Adipocyte (in vitro differentiated cells): ENCODE data around the gene BCORL1.

Source experiments
- DNase-seq: peaks from one replicate; pipeline ENCODE4 v3.0.0-alpha.2; 2015; ENCODE audit warnings: low read depth
- H3K27me3 ChIP-seq: replicated peaks from 2 replicates; pipeline ENCODE4 v1.7.0; 2013; ENCODE audit warnings: mild to moderate bottlenecking, low read length, moderate library complexity; ENCODE audit not compliant: control insufficient read depth, insufficient read depth
- H3K36me3 ChIP-seq: 2 replicates; pipeline ENCODE4 v1.7.0; 2013; ENCODE audit warnings: low read length, mild to moderate bottlenecking, moderate library complexity; ENCODE audit not compliant: control insufficient read depth, insufficient read depth, severe bottlenecking
- H3K4me1 ChIP-seq: 2 replicates; pipeline ENCODE4 v1.7.0; 2013; ENCODE audit warnings: mild to moderate bottlenecking, low read length, moderate library complexity; ENCODE audit not compliant: control insufficient read depth, insufficient read depth
- H3K4me3 ChIP-seq: 2 replicates; pipeline ENCODE4 v1.7.0; 2013; ENCODE audit warnings: mild to moderate bottlenecking, low read length, moderate library complexity
- H3K9ac ChIP-seq: 2 replicates; pipeline ENCODE4 v1.7.0; 2013; ENCODE audit warnings: mild to moderate bottlenecking, low read length, moderate library complexity
- H3K9me3 ChIP-seq: 2 replicates; pipeline ENCODE4 v1.7.0; 2013; ENCODE audit warnings: mild to moderate bottlenecking, low read length, moderate library complexity; ENCODE audit not compliant: control insufficient read depth

Gene BCORL1

GRCh38 chrX:130015181-130015580, 32.7 kb downstream of the BCORL1 start:
- Histone ChIP-seq H3K36me3 (peaks cover 25% of the 10 kb centered on the region), H3K9me3 (no peaks in the 10 kb centered on the region), H3K4me1 (no peaks in the 10 kb centered on the region), H3K4me3 (no peak overlapping the region), H3K27me3 (no peaks in the 10 kb centered on the region), H3K9ac (no peak overlapping the region)
- DNase-seq = no peak

GRCh38 chrX:130018143-130018542, 35.7 kb downstream of the BCORL1 start:
- Histone ChIP-seq H3K4me3 (no peak overlapping the region), H3K4me1 (no peaks in the 10 kb centered on the region), H3K9me3 (no peaks in the 10 kb centered on the region), H3K36me3 (peaks cover 34% of the 10 kb centered on the region), H3K9ac (no peak overlapping the region), H3K27me3 (peaks cover 5% of the 10 kb centered on the region)
- DNase-seq = no peak

DNA sequence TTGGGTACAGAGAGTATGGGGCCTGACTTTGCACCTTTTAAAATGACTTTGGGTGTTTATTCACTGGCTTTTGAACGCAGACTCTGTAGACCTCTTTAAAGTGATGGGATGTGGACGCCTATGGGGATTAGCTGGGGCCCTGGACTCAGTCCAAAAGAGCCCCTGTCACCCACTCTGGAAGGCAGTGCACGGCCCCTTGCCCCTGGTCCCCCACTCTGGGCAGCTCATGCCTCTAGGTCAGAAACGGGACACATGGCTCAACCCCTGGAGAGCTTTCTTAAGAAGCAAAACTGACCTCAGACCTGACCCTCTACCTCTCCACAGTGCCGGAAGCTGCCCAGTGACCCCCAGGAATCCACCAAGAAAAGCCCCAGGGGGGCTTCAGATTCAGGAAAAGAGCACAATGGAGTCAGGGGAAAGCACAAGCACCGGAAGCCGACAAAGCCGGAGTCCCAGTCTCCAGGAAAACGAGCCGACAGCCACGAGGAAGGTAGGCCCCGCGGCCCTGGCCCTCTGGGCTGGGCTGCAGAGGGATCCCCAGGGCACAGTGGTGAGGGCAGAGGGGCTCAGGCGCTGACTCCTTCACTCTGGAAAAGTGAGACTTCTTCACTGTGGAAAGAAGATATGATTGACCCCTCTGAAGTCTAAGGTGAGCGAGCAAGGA, 38.4 kb downstream of the BCORL1 start:
- Histone ChIP-seq H3K4me3 (no peak overlapping the region), H3K27me3 (peaks cover 5% of the 10 kb centered on the region)

GRCh38 chrX:130024127-130024526, 41.7 kb downstream of the BCORL1 start:
- H3K36me3 ChIP-seq = peaks cover 22% of the 10 kb centered on the region

More for the DNA sequence above, 38.4 kb downstream of the BCORL1 start:
- Histone ChIP-seq H3K4me1 (no peaks in the 10 kb centered on the region), H3K9me3 (no peaks in the 10 kb centered on the region), H3K9ac (no peak overlapping the region), H3K36me3 (peaks cover 24% of the 10 kb centered on the region)
- no peak for DNase-seq

DNA sequence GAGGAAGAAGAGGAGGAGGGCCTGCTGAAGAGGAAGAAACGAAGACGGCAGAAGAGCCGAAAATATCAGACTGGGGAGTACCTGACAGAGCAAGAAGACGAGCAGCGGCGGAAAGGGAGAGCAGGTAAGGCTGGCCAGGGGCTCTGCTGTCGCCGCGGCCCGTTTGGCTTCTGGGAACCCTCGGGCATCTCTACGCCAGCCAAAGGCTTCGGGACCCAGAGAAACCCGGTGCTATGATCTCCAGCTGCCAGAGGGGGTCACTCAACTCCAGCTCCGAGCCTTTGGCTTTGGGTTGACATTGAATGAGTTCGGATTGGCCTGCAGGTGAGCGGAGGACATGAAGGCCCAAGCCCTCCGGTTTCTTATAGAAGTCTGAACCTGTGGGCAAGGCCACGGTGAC, 42.8 kb downstream of the BCORL1 start:
- Histone ChIP-seq H3K4me3 (no peak overlapping the region), H3K36me3 (peaks cover 24% of the 10 kb centered on the region), H3K9me3 (peaks cover 4% of the 10 kb centered on the region), H3K9ac (no peak overlapping the region), H3K27me3 (peaks cover 10% of the 10 kb centered on the region), H3K4me1 (no peaks in the 10 kb centered on the region)
- no peak for DNase-seq

More at GRCh38 chrX:130024127-130024526, 41.7 kb downstream of the BCORL1 start:
- no peak overlapping the region for H3K9ac ChIP-seq
- peaks cover 4% of the 10 kb centered on the region for H3K9me3 ChIP-seq
- no peaks in the 10 kb centered on the region for H3K4me1 ChIP-seq
- H3K4me3 ChIP-seq = no peak overlapping the region
- DNase-seq = no peak
- peaks cover 5% of the 10 kb centered on the region for H3K27me3 ChIP-seq

- no peak overlapping the region for H3K4me3 ChIP-seq
- peaks cover 16% of the 10 kb centered on the region for H3K36me3 ChIP-seq
- H3K27me3 ChIP-seq = peaks cover 6% of the 10 kb centered on the region
- DNase-seq = no peak
- peaks cover 4% of the 10 kb centered on the region for H3K9me3 ChIP-seq
- no peaks in the 10 kb centered on the region for H3K4me1 ChIP-seq
- peak overlapping the region; percentile 14 for H3K9ac ChIP-seq
These were observed 45.1 kb downstream of the BCORL1 start for GRCh38 chrX:130027569-130027968.

DNA sequence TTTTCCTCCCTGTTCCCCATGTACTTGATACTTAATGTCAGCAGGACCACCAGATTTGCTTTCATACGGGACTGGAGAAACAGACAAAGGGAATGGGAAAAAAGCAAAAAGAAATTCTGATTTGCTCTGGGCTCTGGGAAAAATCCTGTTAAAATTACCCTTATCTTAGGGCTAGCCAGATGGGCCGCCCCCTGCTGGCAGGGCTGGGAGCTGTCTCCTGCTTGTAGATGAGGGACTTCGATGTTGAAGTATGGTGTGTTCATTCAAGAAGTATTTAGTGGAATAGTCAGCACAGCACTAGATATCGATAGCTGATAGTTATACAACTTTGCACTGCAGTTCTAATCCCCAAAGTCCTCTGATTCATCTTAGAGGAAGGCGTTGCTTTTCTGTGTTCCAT, 45.8 kb downstream of the BCORL1 start:
- H3K9ac ChIP-seq = peak overlapping the region; percentile 63
- H3K36me3 ChIP-seq = peaks cover 9% of the 10 kb centered on the region
- no peaks in the 10 kb centered on the region for H3K4me1 ChIP-seq
- H3K4me3 ChIP-seq = peak overlapping the region; percentile 66
- H3K27me3 ChIP-seq = peaks cover 6% of the 10 kb centered on the region
- DNase-seq = peak; percentile 48
- peaks cover 4% of the 10 kb centered on the region for H3K9me3 ChIP-seq

DNA sequence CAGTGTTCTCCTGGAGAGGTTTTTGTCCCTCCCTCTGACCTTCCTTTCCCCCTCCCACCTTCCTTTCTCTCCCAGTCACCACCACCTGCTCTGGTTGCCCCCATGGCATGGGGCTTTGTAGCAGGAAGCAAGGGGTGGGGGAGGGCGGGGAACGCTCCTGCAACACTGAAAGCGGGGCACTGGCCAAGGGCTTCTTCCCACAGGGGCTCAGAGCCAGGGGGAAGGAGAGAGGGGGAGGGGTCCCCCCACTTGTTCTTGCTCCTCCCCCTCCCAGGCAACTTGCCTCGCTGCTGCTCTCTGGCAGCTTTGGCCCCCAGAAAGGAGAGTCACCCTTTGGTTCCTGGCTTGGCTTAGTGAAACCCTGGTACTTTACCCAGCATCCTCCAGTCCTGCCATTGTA, 48.4 kb downstream of the BCORL1 start:
- no peak for DNase-seq
- no peak overlapping the region for H3K4me3 ChIP-seq
- H3K4me1 ChIP-seq = no peaks in the 10 kb centered on the region
- peaks cover 11% of the 10 kb centered on the region for H3K27me3 ChIP-seq
- H3K36me3 ChIP-seq = peaks cover 16% of the 10 kb centered on the region
- no peak overlapping the region for H3K9ac ChIP-seq
- peaks cover 4% of the 10 kb centered on the region for H3K9me3 ChIP-seq

- Histone ChIP-seq H3K27me3 (peaks cover 11% of the 10 kb centered on the region), H3K36me3 (peaks cover 23% of the 10 kb centered on the region), H3K9me3 (no peaks in the 10 kb centered on the region), H3K4me1 (no peaks in the 10 kb centered on the region), H3K9ac (no peak overlapping the region), H3K4me3 (no peak overlapping the region)
- no peak for DNase-seq
These were observed 50.1 kb downstream of the BCORL1 start for GRCh38 chrX:130032552-130032951.

GRCh38 chrX:130034178-130034577, 51.7 kb downstream of the BCORL1 start:
- peaks cover 11% of the 10 kb centered on the region for H3K27me3 ChIP-seq
- DNase-seq = no peak
- H3K4me1 ChIP-seq = no peaks in the 10 kb centered on the region
- peaks cover 35% of the 10 kb centered on the region for H3K36me3 ChIP-seq
- no peak overlapping the region for H3K9ac ChIP-seq
- H3K9me3 ChIP-seq = no peaks in the 10 kb centered on the region
- no peak overlapping the region for H3K4me3 ChIP-seq

DNA sequence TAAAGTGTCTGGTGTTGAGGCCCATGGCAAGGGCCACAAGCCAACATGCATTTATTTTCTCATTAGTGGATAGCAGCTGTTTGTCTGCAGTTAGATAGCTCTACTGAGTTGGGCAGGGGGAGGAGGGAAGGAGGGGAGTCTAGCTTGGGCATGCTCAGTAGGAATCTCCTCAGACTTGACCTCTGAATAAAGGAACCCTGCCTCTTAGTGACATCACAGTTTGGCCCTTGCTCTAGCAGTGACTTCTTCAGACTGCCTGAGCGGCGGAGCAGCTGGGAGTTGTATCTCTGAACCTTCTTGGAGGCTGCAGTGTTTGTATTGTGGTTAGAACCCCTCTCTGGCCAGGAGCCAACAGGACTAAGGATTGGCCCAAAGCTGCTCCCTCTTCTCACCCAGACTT, 57.4 kb downstream of the BCORL1 start:
- H3K36me3 ChIP-seq = peaks cover 42% of the 10 kb centered on the region
- no peak overlapping the region for H3K4me3 ChIP-seq
- H3K9me3 ChIP-seq = no peaks in the 10 kb centered on the region
- peaks cover under 1% of the 10 kb centered on the region for H3K27me3 ChIP-seq
- H3K9ac ChIP-seq = no peak overlapping the region
- DNase-seq = no peak
- H3K4me1 ChIP-seq = no peaks in the 10 kb centered on the region

DNA sequence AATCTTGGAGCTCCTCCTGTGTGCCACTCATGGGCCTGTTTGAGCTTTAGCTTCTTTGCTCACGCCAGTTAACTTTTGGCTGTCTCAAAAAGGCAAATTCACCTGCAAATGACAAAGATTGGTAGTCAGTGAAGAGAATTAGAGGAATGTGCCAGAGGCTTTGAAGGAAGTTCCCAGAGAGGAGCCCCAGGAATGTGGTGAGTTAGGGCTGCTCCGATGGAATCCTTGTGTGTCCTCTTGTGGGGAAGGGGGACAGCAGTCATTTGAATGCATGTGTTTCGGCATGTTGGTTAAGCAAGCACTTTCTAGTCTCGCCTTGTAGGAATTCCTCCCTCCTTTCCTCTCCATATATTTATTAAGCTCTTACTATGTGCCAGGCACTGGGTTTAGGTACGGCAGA, 65.0 kb downstream of the BCORL1 start:
- no peak for DNase-seq
- peaks cover 17% of the 10 kb centered on the region for H3K36me3 ChIP-seq
- no peak overlapping the region for H3K9ac ChIP-seq
- peaks cover 15% of the 10 kb centered on the region for H3K4me1 ChIP-seq
- no peaks in the 10 kb centered on the region for H3K27me3 ChIP-seq
- H3K4me3 ChIP-seq = no peak overlapping the region
- no peaks in the 10 kb centered on the region for H3K9me3 ChIP-seq
